K562 (cell line): ENCODE data around the gene SH3PXD2B. TPM values are rescaled to one million over a fixed set of nuclear protein-coding genes. Genes with fewer than 3 reads are reported as not detected.

Experiments used
- CBX2 ChIP-seq: fragments of 200-600 bp; sonication (generic); IDR thresholded peaks from one replicate; pipeline ENCODE4 v1.6.1; 2012; ENCODE audit warnings: mild to moderate bottlenecking, low read length, inconsistent platforms; ENCODE audit not compliant: insufficient read depth, poor library complexity, severe bottlenecking
- FOXA3 ChIP-seq, 2 experiments: fragments of 450-650 bp in 1 of 2; sonication (generic) in 1 of 2; formaldehyde crosslinking; IDR thresholded peaks in 1 of 2; conservative IDR thresholded peaks in 1 of 2; 2 replicates each; pipeline versions ENCODE4 v1.4.0 to v1.8.0; 2020 to 2022; ENCODE audit warnings: mild to moderate bottlenecking in 2 of 2, missing genetic modification reagents in 1 of 2
- HDAC1 ChIP-seq, 2 experiments: fragments of 450-650 bp; IDR thresholded peaks; 2 replicates each; pipeline ENCODE4 v1.6.1; 2016 to 2017; ENCODE audit warnings: inconsistent platforms in 1 of 2, mild to moderate bottlenecking in 1 of 2, moderate library complexity in 1 of 2
- HSF4 ChIP-seq: fragments of 250-450 bp; sonication (Bioruptor Pico); IDR thresholded peaks from 2 replicates; pipeline ENCODE4 v2.1.2; 2022; ENCODE audit warnings: mild to moderate bottlenecking, moderate library complexity, borderline replicate concordance
- KAT2B ChIP-seq: IDR thresholded peaks from one replicate; pipeline ENCODE4 v1.6.1; 2012; ENCODE audit warnings: low read depth, mild to moderate bottlenecking, control low read depth, inconsistent platforms, low read length, moderate library complexity
- POLR2AphosphoS2 ChIP-seq: IDR thresholded peaks from 2 replicates; pipeline ENCODE4 v1.6.1; 2012; ENCODE audit warnings: low read length, improper control_type of control experiment
- PYGO2 ChIP-seq: fragments of 450-650 bp; IDR thresholded peaks from 2 replicates; pipeline ENCODE4 v1.6.1; 2016; ENCODE audit warnings: mild to moderate bottlenecking, missing genetic modification characterization, moderate library complexity, missing compliant biosample characterization
- RAD21 ChIP-seq, 2 experiments: fragments of 250-450 bp in 1 of 2; fragments of 450-650 bp in 1 of 2; sonication (Bioruptor Pico) in 1 of 2; formaldehyde crosslinking in 1 of 2; IDR thresholded peaks in 1 of 2; conservative IDR thresholded peaks in 1 of 2; 2 replicates each; pipeline versions ENCODE4 v1.4.0 to v1.8.0; 2020 to 2022; ENCODE audit warnings: mild to moderate bottlenecking in 2 of 2, moderate library complexity in 1 of 2
- SIN3A ChIP-seq, 2 experiments: fragments of 150-350 bp in 1 of 2; IDR thresholded peaks; 2 replicates each; pipeline ENCODE4 v1.6.1; 2011 to 2016; ENCODE audit warnings: borderline replicate concordance in 2 of 2, low read depth in 2 of 2, low read length in 2 of 2, mild to moderate bottlenecking in 2 of 2, moderate library complexity in 2 of 2; ENCODE audit not compliant: control insufficient read depth in 1 of 2
- STAT5B ChIP-seq: fragments of 250-450 bp; sonication (Bioruptor Pico); IDR thresholded peaks from 2 replicates; pipeline ENCODE4 v1.8.0; 2021; ENCODE audit warnings: mild to moderate bottlenecking, inconsistent platforms
- TAF7 ChIP-seq: fragments of 450-650 bp; IDR thresholded peaks from 2 replicates; pipeline ENCODE4 v1.6.1; 2016; ENCODE audit warnings: missing genetic modification characterization, missing compliant biosample characterization
- ZNF217 ChIP-seq: sonication (generic); formaldehyde crosslinking; IDR thresholded peaks from 2 replicates; pipeline ENCODE4 v1.8.0; 2022; ENCODE audit warnings: mild to moderate bottlenecking, missing genetic modification reagents
- polyA plus RNA-seq, 8 experiments: library from polyadenylated mRNA; depleted of rRNA in 4 of 8; stranded (reverse) in 5 of 8; unstranded in 3 of 8; fragments of >200 nt; fragmentation: Nextera tagmentation in 2 of 8; fragmentation: Illumina TruSeq in 1 of 8; extraction: Ambion mirVana in 2 of 8; extraction: Trizol in 1 of 8; gene quantifications; 2 replicates each; pipeline versions ENCODE4 v1.2.1 to v1.2.3, GENCODE V29; 2011 to 2014; ENCODE audit warnings: inconsistent platforms in 1 of 8, missing spikeins in 1 of 8
- total RNA-seq, 7 experiments: library from RNA; depleted of rRNA in 6 of 7; stranded (reverse); fragments of >200 nt in 6 of 7; fragmentation: Illumina TruSeq in 2 of 7; extraction: Trizol in 2 of 7; gene quantifications; 2 replicates each; pipeline versions ENCODE4 v1.2.1 to v1.2.3, GENCODE V29; 2011 to 2021; ENCODE audit warnings: low replicate concordance in 1 of 7
- TF ChIP-seq, protein P1 (sequence below), 2 experiments: IDR thresholded peaks in 1 of 2; conservative IDR thresholded peaks in 1 of 2; 2 replicates each; pipeline ENCODE4 v1.6.1; 2016; ENCODE audit warnings: low read depth in 2 of 2, mild to moderate bottlenecking in 1 of 2, missing compliant biosample characterization in 1 of 2, missing genetic modification characterization in 1 of 2, moderate library complexity in 1 of 2
- TF ChIP-seq, protein P2 (sequence below): fragments of 250-450 bp; sonication (Bioruptor Pico); IDR thresholded peaks from 2 replicates; pipeline ENCODE4 v1.5.0; 2021; ENCODE audit warnings: mild to moderate bottlenecking, moderate library complexity
- TF ChIP-seq, protein P3 (sequence below): IDR thresholded peaks from 3 replicates; pipeline ENCODE4 v1.6.1; 2011; ENCODE audit warnings: borderline replicate concordance, mild to moderate bottlenecking; ENCODE audit not compliant: insufficient read length, insufficient read depth
- TF ChIP-seq, protein P4 (sequence below): IDR thresholded peaks from 2 replicates; pipeline ENCODE4 v1.6.1; 2016; ENCODE audit warnings: missing genetic modification characterization, missing compliant biosample characterization

Gene SH3PXD2B
- total and polyA plus RNA-seq, 9 of the 15 experiments (the other 6 are each of a cell fraction or from before 2014, with no cell fraction given) = 0.04 to 0.66 (median 0.19) TPM

DNA sequence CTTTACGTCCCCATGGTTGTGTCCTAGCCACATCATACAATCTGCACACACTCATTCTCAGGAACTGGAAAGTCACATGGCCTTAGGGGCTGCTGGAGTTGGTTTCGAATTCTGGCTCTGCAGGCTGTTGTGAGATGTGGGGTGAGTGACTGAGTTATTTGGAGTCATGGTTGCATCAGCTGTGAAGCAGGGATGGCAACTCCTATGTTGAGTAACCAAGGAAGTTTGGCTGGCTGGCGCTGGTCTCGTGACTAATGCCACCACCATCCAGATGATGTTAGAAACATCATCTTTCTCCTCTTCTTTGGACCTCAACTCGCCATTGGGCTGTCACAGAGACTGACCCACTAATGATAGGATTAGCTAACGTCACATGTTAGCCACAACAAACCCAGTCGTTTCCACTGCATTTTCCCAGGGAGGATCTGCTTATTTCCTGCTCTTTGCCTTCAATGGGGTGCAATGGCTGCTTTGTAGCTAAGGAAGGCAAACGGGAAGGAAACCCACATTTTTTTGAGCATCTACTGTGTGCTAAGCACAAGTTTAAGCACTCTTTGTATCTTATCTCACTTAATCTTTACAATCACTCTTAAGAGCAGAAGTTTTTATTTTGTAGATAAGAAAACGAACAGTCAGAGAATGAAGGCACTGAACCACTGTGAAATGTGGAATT, 92.6 kb downstream of the SH3PXD2B start (continued):
- TF ChIP-seq, protein P1, sequence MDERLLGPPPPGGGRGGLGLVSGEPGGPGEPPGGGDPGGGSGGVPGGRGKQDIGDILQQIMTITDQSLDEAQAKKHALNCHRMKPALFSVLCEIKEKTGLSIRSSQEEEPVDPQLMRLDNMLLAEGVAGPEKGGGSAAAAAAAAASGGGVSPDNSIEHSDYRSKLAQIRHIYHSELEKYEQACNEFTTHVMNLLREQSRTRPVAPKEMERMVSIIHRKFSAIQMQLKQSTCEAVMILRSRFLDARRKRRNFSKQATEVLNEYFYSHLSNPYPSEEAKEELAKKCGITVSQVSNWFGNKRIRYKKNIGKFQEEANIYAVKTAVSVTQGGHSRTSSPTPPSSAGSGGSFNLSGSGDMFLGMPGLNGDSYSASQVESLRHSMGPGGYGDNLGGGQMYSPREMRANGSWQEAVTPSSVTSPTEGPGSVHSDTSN (CRISPR knock-in tag; IDR thresholded peaks at IDR 0.05; ENCODE audit: low read depth) = no peak
- TF ChIP-seq, protein P1 (tag; conservative IDR thresholded peaks at IDR 0.05; ENCODE audit: low read depth) = no peak
- TF ChIP-seq PYGO2 = no peak
- TF ChIP-seq, protein P2, sequence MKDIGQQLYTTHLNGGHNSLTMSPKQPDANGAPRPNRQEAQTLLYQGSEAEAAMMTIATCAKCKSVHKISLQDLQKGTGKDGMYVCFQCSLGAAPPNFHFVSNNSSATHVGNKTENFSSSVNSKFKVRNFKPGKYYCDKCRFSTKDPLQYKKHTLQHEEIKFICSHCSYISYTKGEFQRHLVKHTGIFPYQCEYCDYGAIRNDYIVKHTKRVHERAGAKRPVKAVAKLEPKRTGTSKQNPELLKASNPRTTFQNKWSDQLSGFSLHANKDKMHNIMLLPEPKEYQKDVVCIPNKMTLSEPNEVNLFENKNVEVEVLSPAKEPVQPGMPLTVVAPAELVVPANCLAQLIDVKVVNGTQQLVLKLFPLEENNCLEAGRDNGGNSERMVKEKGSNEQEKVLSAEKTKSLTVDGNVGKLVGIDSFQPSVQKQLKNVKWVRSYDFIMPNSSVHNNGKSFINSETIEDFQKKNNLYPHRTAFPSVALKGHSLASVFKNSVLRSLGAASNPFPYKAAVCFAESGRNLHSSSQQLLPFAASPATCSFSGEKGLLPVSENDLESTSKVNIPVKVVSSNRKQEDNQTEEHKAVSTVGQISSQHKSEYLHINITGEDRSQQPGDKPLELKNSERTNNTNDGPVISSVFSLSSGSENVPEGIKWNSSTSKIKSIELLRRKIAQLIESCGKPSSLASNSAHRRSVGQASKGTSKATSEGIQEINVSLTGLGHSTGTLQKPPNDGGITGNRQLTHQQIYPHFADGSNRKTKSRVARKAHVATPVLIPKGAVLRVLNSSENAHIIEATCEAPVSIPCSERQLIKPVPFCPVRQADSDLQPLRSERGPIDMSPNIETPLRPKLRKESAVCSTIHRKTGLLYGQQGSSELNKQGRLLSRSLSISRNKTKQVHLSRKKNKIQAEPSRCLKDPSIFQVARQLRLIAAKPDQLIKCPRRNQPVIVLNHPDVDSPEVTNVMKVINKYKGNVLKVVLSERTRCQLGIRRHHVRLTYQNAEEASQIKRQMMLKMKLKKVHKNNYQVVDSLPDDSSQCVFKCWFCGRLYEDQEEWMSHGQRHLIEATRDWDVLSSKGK (CRISPR knock-in tag) = no peak
- no peak for TF ChIP-seq KAT2B
- TF ChIP-seq, protein P3, sequence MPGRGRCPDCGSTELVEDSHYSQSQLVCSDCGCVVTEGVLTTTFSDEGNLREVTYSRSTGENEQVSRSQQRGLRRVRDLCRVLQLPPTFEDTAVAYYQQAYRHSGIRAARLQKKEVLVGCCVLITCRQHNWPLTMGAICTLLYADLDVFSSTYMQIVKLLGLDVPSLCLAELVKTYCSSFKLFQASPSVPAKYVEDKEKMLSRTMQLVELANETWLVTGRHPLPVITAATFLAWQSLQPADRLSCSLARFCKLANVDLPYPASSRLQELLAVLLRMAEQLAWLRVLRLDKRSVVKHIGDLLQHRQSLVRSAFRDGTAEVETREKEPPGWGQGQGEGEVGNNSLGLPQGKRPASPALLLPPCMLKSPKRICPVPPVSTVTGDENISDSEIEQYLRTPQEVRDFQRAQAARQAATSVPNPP = no peak
- TF ChIP-seq HDAC1 (IDR thresholded peaks at IDR 0.05) = no peak
- no peak for TF ChIP-seq RAD21 (CRISPR knock-in tag; conservative IDR thresholded peaks at IDR 0.05 in 1 of 2, IDR thresholded peaks at IDR 0.05 in 1 of 2)
- TF ChIP-seq FOXA3 (CRISPR knock-in tag; conservative IDR thresholded peaks at IDR 0.05 in 1 of 2, IDR thresholded peaks at IDR 0.05 in 1 of 2) = no peak
- TF ChIP-seq CBX2 = no peak
- no peak for TF ChIP-seq STAT5B
- no peak for TF ChIP-seq HSF4 (CRISPR knock-in tag)
- TF ChIP-seq POLR2AphosphoS2 = no peak
- no peak for TF ChIP-seq ZNF217 (CRISPR knock-in tag)
- TF ChIP-seq, protein P4, sequence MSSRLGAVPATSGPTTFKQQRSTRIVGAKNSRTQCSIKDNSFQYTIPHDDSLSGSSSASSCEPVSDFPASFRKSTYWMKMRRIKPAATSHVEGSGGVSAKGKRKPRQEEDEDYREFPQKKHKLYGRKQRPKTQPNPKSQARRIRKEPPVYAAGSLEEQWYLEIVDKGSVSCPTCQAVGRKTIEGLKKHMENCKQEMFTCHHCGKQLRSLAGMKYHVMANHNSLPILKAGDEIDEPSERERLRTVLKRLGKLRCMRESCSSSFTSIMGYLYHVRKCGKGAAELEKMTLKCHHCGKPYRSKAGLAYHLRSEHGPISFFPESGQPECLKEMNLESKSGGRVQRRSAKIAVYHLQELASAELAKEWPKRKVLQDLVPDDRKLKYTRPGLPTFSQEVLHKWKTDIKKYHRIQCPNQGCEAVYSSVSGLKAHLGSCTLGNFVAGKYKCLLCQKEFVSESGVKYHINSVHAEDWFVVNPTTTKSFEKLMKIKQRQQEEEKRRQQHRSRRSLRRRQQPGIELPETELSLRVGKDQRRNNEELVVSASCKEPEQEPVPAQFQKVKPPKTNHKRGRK (tag) = no peak
- no peak for TF ChIP-seq SIN3A (IDR thresholded peaks at IDR 0.05; ENCODE audit: borderline replicate concordance in 2 of 2, control insufficient read depth in 1 of 2, low read depth in 2 of 2, low read length in 2 of 2)
- no peak for TF ChIP-seq TAF7 (tag)
